GM23338 (cell line): ENCODE measurements around the gene CAMTA1. TPM values are rescaled to one million over a fixed set of nuclear protein-coding genes. Genes with fewer than 3 reads are reported as not detected.

ENCODE experiments used
- ATAC-seq: fragments of 200-7000 bp; cut with Tn5 transposase; 3 replicates; pipeline ENCODE4 v1.9.1; 2020
- DNase-seq: peaks from one replicate; pipeline ENCODE4 v3.0.0-alpha.2; 2015; ENCODE audit warnings: low spot score
- H2AFZ ChIP-seq: fragments of 200-600 bp; sonication (generic); 2 replicates; pipeline ENCODE4 v1.8.0; 2016; ENCODE audit warnings: antibody characterized with exemption, mild to moderate bottlenecking, moderate library complexity
- H3F3A ChIP-seq: fragments of 200-600 bp; sonication (generic); replicated peaks from 2 replicates; pipeline ENCODE4 v1.8.0; 2017; ENCODE audit warnings: antibody characterized with exemption, mixed run types, low read depth
- H3K27ac ChIP-seq: fragments of 200-600 bp; sonication (generic); 2 replicates; pipeline ENCODE4 v1.6.1; 2016; ENCODE audit warnings: low read depth
- H3K27me3 ChIP-seq: fragments of 200-600 bp; sonication (generic); 2 replicates; pipeline ENCODE4 v1.8.0; 2016; ENCODE audit warnings: mild to moderate bottlenecking, mixed run types, moderate library complexity; ENCODE audit not compliant: insufficient read depth
- H3K36me3 ChIP-seq: fragments of 200-600 bp; sonication (generic); 2 replicates; pipeline ENCODE4 v1.8.0; 2016; ENCODE audit warnings: mild to moderate bottlenecking; ENCODE audit not compliant: insufficient read depth
- H3K4me1 ChIP-seq: fragments of 200-600 bp; sonication (generic); 2 replicates; pipeline ENCODE4 v1.8.0; 2016; ENCODE audit warnings: mild to moderate bottlenecking, moderate library complexity; ENCODE audit not compliant: insufficient read depth
- H3K4me2 ChIP-seq: fragments of 200-600 bp; sonication (generic); 2 replicates; pipeline ENCODE4 v1.7.1; 2017; ENCODE audit warnings: mixed run types
- H3K4me3 ChIP-seq: fragments of 200-600 bp; sonication (generic); 2 replicates; pipeline ENCODE4 v1.6.1; 2016; ENCODE audit warnings: mixed run types
- H3K79me2 ChIP-seq: fragments of 200-600 bp; sonication (generic); replicated peaks from 2 replicates; pipeline ENCODE4 v1.8.0; 2017; ENCODE audit warnings: mild to moderate bottlenecking; ENCODE audit not compliant: insufficient read depth
- H3K9me2 ChIP-seq: fragments of 200-600 bp; sonication (generic); 2 replicates; pipeline ENCODE4 v1.8.0; 2017; ENCODE audit not compliant: insufficient read depth
- H4K20me1 ChIP-seq: fragments of 200-600 bp; sonication (generic); replicated peaks from 2 replicates; pipeline ENCODE4 v1.8.0; 2017; ENCODE audit warnings: mild to moderate bottlenecking; ENCODE audit not compliant: insufficient read depth
- H3K27ac Mint-ChIP-seq: 2 replicates; pipeline ENCODE4 v1.8.0; 2020; ENCODE audit warnings: inconsistent platforms, mild to moderate bottlenecking, moderate library complexity, mixed read lengths
- H3K27me3 Mint-ChIP-seq: 3 replicates; pipeline ENCODE4 v1.8.0; 2022; ENCODE audit warnings: low read depth, mild to moderate bottlenecking, moderate library complexity, mixed read lengths, inconsistent platforms; ENCODE audit not compliant: insufficient read depth, poor library complexity
- H3K36me3 Mint-ChIP-seq: 3 replicates; pipeline ENCODE4 v1.8.0; 2021; ENCODE audit warnings: low read depth, mild to moderate bottlenecking, inconsistent platforms, moderate library complexity, mixed read lengths
- H3K4me1 Mint-ChIP-seq: 3 replicates; pipeline ENCODE4 v1.8.0; 2020; ENCODE audit warnings: mild to moderate bottlenecking, inconsistent platforms, mixed read lengths
- H3K4me3 Mint-ChIP-seq: 3 replicates; pipeline ENCODE4 v1.8.0; 2021; ENCODE audit warnings: moderate library complexity, mild to moderate bottlenecking, inconsistent platforms, mixed read lengths
- H3K9me3 Mint-ChIP-seq: 3 replicates; pipeline ENCODE4 v1.8.0; 2020; ENCODE audit warnings: moderate library complexity, mild to moderate bottlenecking, inconsistent platforms, mixed read lengths
- CREB1 ChIP-seq: fragments of 250-450 bp; sonication (Bioruptor Pico); IDR thresholded peaks from 2 replicates; pipeline ENCODE4 v1.5.0; 2020; ENCODE audit warnings: low read depth, mild to moderate bottlenecking, moderate library complexity
- CTCF ChIP-seq, 2 experiments: fragments of 200-600 bp in 1 of 2; sonication (generic) in 1 of 2; conservative IDR thresholded peaks; 2 replicates each; pipeline versions ENCODE4 v1.5.1 to v1.6.1; 2016 to 2017; ENCODE audit warnings: antibody characterized with exemption in 2 of 2, low read depth in 2 of 2, mild to moderate bottlenecking in 2 of 2, moderate library complexity in 1 of 2
- ETS1 ChIP-seq: IDR thresholded peaks from 2 replicates; pipeline ENCODE4 v1.6.1; 2016; ENCODE audit warnings: antibody characterized with exemption
- EZH2 ChIP-seq: fragments of 200-600 bp; sonication (generic); IDR thresholded peaks from one replicate; pipeline ENCODE4 v1.8.0; 2017; ENCODE audit warnings: antibody characterized with exemption, mild to moderate bottlenecking, low read depth; ENCODE audit not compliant: unreplicated experiment
- EZH2phosphoT487 ChIP-seq: fragments of 200-600 bp; sonication (generic); IDR thresholded peaks from one replicate; pipeline ENCODE4 v1.8.1; 2018; ENCODE audit warnings: antibody characterized with exemption; ENCODE audit not compliant: unreplicated experiment
- JUNB ChIP-seq: IDR thresholded peaks from one replicate; pipeline ENCODE4 v1.6.1; 2016; ENCODE audit warnings: antibody characterized with exemption; ENCODE audit not compliant: unreplicated experiment
- NANOG ChIP-seq: IDR thresholded peaks from 2 replicates; pipeline ENCODE4 v1.6.1; 2016; ENCODE audit warnings: antibody characterized with exemption, borderline replicate concordance
- POLR2AphosphoS5 ChIP-seq: IDR thresholded peaks from 2 replicates; pipeline ENCODE4 v1.6.1; 2016; ENCODE audit warnings: antibody characterized with exemption, low read depth
- REST ChIP-seq: IDR thresholded peaks from one replicate; pipeline ENCODE4 v1.6.1; 2018; ENCODE audit warnings: antibody characterized with exemption; ENCODE audit not compliant: unreplicated experiment
- STAT1 ChIP-seq: IDR thresholded peaks from one replicate; pipeline ENCODE4 v1.6.1; 2016; ENCODE audit warnings: antibody characterized with exemption; ENCODE audit not compliant: unreplicated experiment
- ZNF114 ChIP-seq: fragments of 250-450 bp; sonication (Bioruptor Pico); IDR thresholded peaks from 2 replicates; pipeline ENCODE4 v1.5.0; 2020; ENCODE audit warnings: mild to moderate bottlenecking, moderate library complexity
- ZNF331 ChIP-seq: fragments of 250-450 bp; sonication (Bioruptor Pico); IDR thresholded peaks from 2 replicates; pipeline ENCODE4 v1.5.0; 2020; ENCODE audit warnings: low read depth, mild to moderate bottlenecking, moderate library complexity
- ZNF462 ChIP-seq: fragments of 250-450 bp; sonication (Bioruptor Pico); IDR thresholded peaks from 2 replicates; pipeline ENCODE4 v1.5.0; 2020; ENCODE audit warnings: mild to moderate bottlenecking, moderate library complexity
- polyA plus RNA-seq: library from polyadenylated mRNA; unstranded; fragments of >200 nt; fragmentation: Nextera tagmentation; extraction: Ambion mirVana; gene quantifications from 2 replicates; pipeline ENCODE4 v1.2.1, GENCODE V29; 2016
- total RNA-seq: library from RNA; depleted of rRNA; stranded (reverse); fragments of >200 nt; shearing (Covaris generic); gene quantifications from 2 replicates; pipeline ENCODE4 v1.2.3, GENCODE V29; 2014

The CAMTA1 gene
- total and polyA plus RNA-seq, 2 experiments from 2014 or later: 115 to 519 TPM

GRCh38 chr1:7339014-7339413, 553.8 kb downstream of the CAMTA1 start:
- no peaks in the 10 kb centered on the region; the same call in 1 of the 2 replicates for H3K9me2 ChIP-seq
- H3F3A ChIP-seq: no peaks in the 10 kb centered on the region
- TF ChIP-seq ZNF114 (CRISPR knock-in tag): no peak
- no peak for TF ChIP-seq EZH2
- TF ChIP-seq CREB1: no peak
- TF ChIP-seq POLR2AphosphoS5: no peak
- TF ChIP-seq JUNB: no peak
- TF ChIP-seq STAT1: no peak
- no peak for TF ChIP-seq NANOG
- TF ChIP-seq ZNF331 (CRISPR knock-in tag): no peak
- no peak for TF ChIP-seq ETS1
- TF ChIP-seq EZH2phosphoT487: no peak
- TF ChIP-seq CTCF (conservative IDR thresholded peaks at IDR 0.05; ENCODE audit: low read depth in 2 of 2): no peak
- TF ChIP-seq ZNF462 (CRISPR knock-in tag): no peak
- no peak for TF ChIP-seq REST
- no peak overlapping the region for H3K27ac ChIP-seq
- H2AFZ ChIP-seq: no peak overlapping the region
- ATAC-seq (no peak), DNase-seq (no peak)
- no peaks in the 10 kb centered on the region for H3K36me3 ChIP-seq
- Mint-ChIP-seq H3K36me3 (no peaks in the 10 kb centered on the region), H3K9me3 (no peaks in the 10 kb centered on the region), H3K4me3 (no peak overlapping the region), H3K27me3 (peaks cover 2% of the 10 kb centered on the region), H3K27ac (no peak overlapping the region), H3K4me1 (peaks cover 12% of the 10 kb centered on the region)
- no peaks in the 10 kb centered on the region for H4K20me1 ChIP-seq
- H3K4me2 ChIP-seq: no peak overlapping the region
- no peaks in the 10 kb centered on the region for H3K27me3 ChIP-seq
- no peak overlapping the region for H3K4me3 ChIP-seq
- no peaks in the 10 kb centered on the region for H3K79me2 ChIP-seq
- H3K4me1 ChIP-seq: no peaks in the 10 kb centered on the region
